Measurements from ENCODE around the gene RHOBTB3.

Gene RHOBTB3

DNA sequence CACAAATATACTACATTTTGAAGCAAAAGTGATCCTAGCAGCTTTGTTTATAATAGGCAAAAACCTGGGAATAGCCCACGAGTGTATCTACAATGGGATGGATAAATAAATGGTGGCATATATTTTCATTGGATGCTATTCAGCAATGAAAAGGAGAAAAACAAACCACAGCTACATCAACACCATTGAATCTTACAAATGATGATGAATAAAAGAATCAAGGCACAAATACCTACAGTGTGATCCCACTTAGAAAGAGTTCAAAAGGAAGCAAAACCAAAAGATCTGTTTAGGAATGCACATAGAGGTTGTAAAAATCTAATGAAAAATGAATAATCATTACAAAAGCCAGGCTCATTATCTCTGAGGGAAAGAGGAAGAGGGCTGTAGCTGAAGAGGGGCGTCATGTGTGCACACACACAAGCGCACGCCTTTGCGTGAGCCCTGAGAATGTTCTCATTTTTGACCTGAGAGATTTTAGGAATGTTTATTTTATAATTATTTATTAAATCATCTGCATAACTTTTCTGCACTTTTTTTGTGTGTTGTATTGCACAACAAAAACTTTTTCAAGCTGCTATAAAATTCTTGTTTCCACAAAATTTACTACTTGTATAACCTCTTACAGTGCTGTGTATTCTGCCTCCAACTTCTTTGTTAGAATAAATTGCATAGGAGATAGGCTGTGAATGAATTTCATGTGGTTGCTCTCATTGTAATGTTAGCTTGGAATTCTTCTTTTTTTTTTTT, 5.9 kb upstream of the RHOBTB3 start:
- no peak overlapping the region for H3K27ac ChIP-seq
- TF ChIP-seq ZFX (IDR thresholded peaks at IDR 0.05), result no peak
- TF ChIP-seq, protein P1, sequence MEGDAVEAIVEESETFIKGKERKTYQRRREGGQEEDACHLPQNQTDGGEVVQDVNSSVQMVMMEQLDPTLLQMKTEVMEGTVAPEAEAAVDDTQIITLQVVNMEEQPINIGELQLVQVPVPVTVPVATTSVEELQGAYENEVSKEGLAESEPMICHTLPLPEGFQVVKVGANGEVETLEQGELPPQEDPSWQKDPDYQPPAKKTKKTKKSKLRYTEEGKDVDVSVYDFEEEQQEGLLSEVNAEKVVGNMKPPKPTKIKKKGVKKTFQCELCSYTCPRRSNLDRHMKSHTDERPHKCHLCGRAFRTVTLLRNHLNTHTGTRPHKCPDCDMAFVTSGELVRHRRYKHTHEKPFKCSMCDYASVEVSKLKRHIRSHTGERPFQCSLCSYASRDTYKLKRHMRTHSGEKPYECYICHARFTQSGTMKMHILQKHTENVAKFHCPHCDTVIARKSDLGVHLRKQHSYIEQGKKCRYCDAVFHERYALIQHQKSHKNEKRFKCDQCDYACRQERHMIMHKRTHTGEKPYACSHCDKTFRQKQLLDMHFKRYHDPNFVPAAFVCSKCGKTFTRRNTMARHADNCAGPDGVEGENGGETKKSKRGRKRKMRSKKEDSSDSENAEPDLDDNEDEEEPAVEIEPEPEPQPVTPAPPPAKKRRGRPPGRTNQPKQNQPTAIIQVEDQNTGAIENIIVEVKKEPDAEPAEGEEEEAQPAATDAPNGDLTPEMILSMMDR (conservative IDR thresholded peaks at IDR 0.05), result no peak

DNA sequence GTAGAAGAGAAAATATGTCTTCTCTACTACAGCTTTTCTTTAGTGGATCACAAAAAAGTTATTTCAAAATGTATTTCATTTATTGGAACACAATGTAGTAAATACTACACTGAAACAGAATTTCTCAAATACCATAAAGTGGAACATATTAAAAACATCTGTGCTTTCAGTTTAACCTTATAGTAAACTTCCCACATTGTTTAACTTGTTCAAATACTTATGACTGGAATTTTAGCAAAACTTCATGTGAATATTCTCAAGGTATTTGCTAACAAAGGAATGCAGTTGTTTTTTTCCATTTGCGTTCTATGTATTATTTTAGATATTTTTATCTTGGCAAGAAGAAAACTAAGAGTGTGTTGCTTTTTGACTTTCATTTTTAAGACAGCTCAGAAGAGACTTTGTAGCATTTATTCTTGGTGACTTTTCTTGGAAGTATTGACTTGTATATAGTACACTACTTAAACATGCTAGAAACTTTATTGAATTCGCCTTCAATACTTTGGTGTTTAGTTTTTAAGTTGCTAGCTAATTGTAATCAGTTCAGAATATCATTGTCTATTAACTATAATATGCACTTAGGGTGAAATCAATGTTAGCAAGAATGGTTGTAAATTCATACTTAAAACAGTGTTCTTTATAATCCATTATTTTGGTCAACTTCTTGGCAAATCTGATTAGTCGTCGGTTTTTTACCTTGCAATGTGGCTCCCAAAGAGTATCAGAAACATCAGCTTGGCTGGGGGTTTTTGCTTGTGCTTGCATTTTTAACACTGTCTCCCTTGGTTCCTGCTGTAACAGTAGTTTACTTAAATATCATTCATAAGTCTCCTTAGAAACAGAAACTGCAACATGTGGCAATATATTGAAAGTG, 5.0 kb upstream of the RHOBTB3 start:
- no peak overlapping the region for H3K27ac ChIP-seq
- TF ChIP-seq ZFX (IDR thresholded peaks at IDR 0.05), result no peak
- TF ChIP-seq, protein P1 (conservative IDR thresholded peaks at IDR 0.05), result no peak

DNA sequence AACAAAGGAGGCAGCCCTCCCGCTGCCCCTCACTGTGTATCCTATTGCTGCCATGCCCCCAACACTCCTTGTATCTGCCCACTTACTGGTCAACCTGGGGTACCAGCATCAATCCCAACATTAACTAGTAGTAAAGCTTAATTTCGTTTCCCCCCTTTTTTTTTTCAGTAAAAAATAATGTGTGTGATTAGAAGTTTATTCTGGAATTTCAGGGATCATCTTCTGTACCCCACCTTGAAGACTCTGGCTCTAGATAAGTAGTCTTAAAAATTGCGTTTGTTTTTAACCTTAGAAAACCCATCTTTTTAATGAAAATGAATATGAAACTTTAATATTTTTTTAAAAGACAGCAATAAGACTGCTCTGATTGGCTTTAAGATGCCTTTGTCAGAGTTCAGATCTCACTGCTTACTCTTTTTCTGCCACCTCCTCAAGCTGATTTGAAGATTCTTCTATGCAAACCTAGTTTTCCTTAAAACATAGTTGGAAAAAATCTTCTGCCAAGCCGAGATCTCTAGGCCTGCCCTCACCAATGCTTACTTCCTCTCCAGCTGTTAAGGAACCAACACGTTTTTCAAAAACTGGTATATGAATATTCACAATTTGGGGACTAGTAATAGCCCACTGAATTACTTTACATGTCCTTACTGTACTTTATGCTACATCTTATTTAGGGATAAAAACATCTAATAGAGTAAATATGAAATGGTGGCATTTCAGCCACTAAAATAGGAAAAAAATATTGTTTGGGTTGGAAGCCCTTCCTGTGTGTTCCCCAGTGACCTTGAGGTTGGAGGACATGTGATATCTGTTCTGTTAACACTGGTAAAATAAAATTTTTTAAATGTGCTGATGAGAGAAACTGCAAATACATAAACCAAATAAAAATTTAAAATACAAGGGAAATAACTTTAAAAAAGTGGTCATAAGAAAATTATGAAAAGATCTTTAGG, 4.0 kb upstream of the RHOBTB3 start:
- H3K27ac ChIP-seq, result no peak overlapping the region
- TF ChIP-seq, protein P1 (conservative IDR thresholded peaks at IDR 0.05), result no peak
- no peak for TF ChIP-seq ZFX (IDR thresholded peaks at IDR 0.05)

DNA sequence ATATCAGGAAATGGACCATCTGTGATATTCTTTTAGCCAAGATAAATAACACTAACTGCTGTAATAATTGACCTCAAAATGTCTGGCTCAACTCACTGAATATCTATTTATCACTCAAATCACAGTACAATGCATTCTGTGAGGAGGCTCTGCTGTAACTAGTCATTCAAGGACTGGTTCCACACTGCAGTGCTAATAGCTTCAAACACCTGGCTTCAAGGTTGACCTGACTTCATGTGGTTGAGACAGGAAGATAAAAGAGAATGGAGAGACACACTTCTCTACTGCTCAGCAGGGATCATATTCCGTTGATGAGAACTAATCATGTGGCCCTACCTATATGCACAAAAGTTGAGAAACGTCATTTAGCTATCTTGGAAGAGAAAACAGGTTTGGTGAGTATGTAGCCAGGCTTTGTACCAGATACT, 3.4 kb upstream of the RHOBTB3 start:
- TF ChIP-seq, protein P1 (conservative IDR thresholded peaks at IDR 0.05), result no peak
- no peak for TF ChIP-seq ZFX (IDR thresholded peaks at IDR 0.05)
- no peak overlapping the region for H3K27ac ChIP-seq

DNA sequence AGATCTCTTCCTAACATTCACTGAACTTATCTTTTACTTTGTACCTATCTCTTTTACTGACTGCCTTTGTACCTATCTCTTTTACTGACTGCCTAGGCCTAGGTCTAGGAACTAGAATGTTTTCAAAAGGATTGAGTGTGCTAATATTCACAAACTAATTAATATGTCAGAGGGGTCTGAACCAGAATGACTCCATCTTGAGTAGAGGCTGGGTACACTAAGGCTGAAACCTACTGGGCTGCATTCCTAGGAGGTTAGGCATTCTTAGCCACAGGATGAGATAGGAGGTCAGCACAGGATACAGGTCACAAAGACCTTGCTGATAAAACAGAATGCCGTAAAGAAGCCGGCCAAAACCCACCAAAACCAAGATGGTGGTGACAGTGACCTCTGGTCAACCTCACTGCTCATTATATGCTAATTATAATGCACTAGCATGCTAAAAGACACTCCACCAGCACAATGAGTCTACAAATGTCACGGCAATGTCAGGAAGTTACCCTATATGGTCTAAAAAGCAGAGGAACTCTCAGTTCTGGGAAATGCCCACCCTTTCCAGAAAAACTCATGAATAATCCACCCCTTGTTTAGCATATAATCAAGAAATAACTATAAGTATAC, 2.5 kb upstream of the RHOBTB3 start:
- TF ChIP-seq, protein P1 (conservative IDR thresholded peaks at IDR 0.05), result no peak
- no peak for TF ChIP-seq ZFX (IDR thresholded peaks at IDR 0.05)
- no peak overlapping the region for H3K27ac ChIP-seq

DNA sequence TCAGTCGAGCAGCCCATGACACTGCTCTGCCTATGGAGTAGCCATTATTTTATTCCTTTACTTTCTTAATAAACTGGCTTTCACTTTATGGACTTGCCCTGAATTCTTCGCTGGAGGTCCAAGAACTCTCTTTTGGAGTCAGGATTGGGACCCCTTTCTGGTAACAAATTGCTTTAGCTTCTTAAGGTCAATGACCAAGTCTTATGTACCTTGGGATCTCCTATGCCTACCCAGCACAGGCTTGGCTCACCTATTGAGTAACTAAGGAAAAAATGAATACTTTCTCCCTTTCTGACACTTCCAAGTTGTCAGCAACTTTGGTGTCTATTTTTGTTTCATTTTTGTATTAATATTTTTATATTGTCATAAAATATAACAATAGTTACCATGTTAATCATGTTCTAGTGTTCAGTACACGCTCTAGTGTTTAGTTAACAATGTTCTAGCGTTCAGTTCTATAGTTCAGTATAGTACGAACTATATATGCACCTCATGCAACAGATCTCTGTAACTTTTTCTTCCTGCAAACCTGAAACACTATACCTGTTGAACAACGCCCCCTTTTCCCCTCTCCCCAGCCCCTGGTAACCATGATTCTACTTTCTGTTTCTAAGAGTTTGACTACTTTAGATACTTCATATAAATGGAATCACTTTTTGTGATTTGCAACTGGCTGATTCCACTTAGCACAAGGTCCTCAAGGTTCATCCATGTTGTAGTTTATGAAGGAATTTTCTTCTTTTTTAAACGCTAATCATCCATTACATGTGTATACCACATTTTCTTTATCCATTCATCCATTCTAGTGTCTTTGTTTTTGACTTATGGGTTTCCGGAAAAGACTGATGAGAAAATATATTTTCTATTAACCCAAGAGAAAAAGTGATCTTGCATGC, 1.8 kb upstream of the RHOBTB3 start:
- H3K27ac ChIP-seq, result no peak overlapping the region

More for the DNA sequence above, 1.8 kb upstream of the RHOBTB3 start:
- TF ChIP-seq, protein P1 (conservative IDR thresholded peaks at IDR 0.05), result no peak
- no peak for TF ChIP-seq ZFX (IDR thresholded peaks at IDR 0.05)
